ENCODE measurements around the gene PHIP. TPM values are rescaled to one million over a fixed set of nuclear protein-coding genes. Genes with fewer than 3 reads are reported as not detected.

The PHIP gene
- total and polyA plus RNA-seq, 10 of the 15 experiments (the other 5 are each of a cell fraction or from before 2014, with no cell fraction given): 8.5 to 34.6 (median 17.9) TPM

DNA sequence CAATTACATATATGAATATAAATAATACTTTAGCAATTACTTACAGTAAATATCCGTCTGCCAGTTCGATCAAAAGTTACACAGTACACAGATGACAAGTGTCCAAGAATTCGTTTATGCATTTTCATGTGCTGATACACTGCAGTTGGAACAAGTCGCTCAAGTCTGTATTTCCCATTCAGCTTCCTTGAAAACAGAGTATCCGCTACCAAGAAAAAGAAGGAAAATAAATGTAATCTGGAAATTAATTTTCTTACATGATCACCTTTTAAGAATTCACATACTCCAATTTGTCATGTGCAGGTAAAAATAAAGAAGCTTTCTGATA is 35.3 kb downstream of the PHIP start (continued):
- peak in 1 of 2 experiments; percentile 9; a peak in 1 of 4 replicates for TF ChIP-seq ETV6 (conservative IDR thresholded peaks at IDR 0.05 in 1 of 2, IDR thresholded peaks at IDR 0.05 in 1 of 2; ENCODE audit: borderline replicate concordance in 1 of 2, low read depth in 1 of 2)
- TF ChIP-seq IKZF1 (conservative IDR thresholded peaks at IDR 0.05): no peak
- no peak for TF ChIP-seq SIN3A (IDR thresholded peaks at IDR 0.05; ENCODE audit: low read depth, low read length)
- no peak for TF ChIP-seq FOS (IDR thresholded peaks at IDR 0.05; ENCODE audit: borderline replicate concordance, extremely low read depth, insufficient read length)
- no peak for TF ChIP-seq MYC (IDR thresholded peaks at IDR 0.05; ENCODE audit: insufficient read depth, insufficient read length, insufficient replicate concordance, low read length, severe bottlenecking)

DNA sequence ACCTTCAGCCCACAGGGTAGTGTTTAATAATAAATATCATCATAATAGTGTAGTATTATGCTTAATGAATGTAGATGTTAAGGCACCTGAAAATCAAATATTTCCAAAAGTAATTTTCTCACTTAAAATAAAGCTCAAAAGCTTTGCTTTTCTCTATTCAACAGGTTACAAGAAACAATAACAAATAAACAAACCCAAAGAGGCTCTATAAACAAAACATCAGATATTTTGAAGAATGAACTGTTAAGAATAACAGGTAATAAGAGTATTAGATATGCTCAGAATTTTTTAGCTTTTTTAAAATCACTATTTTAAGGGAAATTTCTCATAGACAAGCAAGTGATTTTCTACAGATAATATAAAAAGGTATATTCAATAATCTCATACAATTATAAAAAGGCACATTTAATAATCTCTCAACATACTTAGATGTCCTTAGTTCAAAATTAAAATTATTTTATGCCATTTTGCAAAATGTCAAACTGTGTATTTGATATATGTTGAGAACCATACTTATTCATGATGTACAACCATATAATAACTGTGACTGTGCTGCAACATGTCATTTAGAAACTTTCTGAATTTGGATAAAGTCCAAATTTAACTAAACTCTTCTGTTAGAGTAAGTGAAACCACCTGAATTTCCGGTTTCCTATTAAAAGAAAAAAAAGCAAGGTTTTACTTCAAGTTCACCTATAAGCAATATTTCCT is 35.8 kb downstream of the PHIP start:
- Histone ChIP-seq H3K9ac (ENCODE audit: control insufficient read depth, insufficient read depth, low read length) (no peak overlapping the region), H3K4me2 (ENCODE audit: control insufficient read depth, insufficient read depth) (peak overlapping the region; percentile 62; the same call in 1 of the 2 replicates), H3K36me3 (ENCODE audit: control insufficient read depth in 2 of 2, insufficient read depth in 2 of 2, low read length in 1 of 2) (peaks cover 0 to 17% of the 10 kb centered on the region in 2 experiments; a peak in 3 of 4 replicates), H3K27ac (ENCODE audit: control insufficient read depth, insufficient read depth) (no peak overlapping the region), H3K79me2 (ENCODE audit: control insufficient read depth, insufficient read depth, low read length) (peaks cover 16% of the 10 kb centered on the region), H3K4me3 (no peak overlapping the region), H2AFZ (ENCODE audit: control insufficient read depth, low read depth, low read length) (no peak overlapping the region), H3K4me1 (ENCODE audit: control insufficient read depth, insufficient read depth, low read length) (peaks cover 12% of the 10 kb centered on the region; the same call in 1 of the 2 replicates), H3K9me3 (replicated peaks; ENCODE audit: control insufficient read depth, insufficient read depth, low read length) (peaks cover 1% of the 10 kb centered on the region; the same call in 2 of the 3 replicates), H4K20me1 (ENCODE audit: control insufficient read depth, insufficient read depth) (no peaks in the 10 kb centered on the region), H3K27me3 (replicated peaks in 1 of 2; ENCODE audit: control insufficient read depth in 2 of 2, insufficient read depth in 2 of 2, low read length in 1 of 2) (no peaks in the 10 kb centered on the region)
- in situ Hi-C loops (cut with MboI) (no loop called here), intact Hi-C loops (cut with micrococcal nuclease; ENCODE audit: unreplicated experiment) (loop anchor here (5.0 kb wide), 1 partner anchor 35 kb away; the partner anchor contains the start of gene PHIP)
- ATAC-seq: peak; percentile 75
- no TSS peak for BruUV-seq (replicated peaks)
- ChIA-PET SMC1A (ENCODE audit: uncharacterized antibody, unreplicated experiment) (interaction anchor here (0.8 to 2.5 kb wide), 9 partner anchors 9 to 198 kb away, joined by 3 to 10 read pairs (median 5); partner anchors contain the start of gene PHIP), CTCF (interaction anchor here (0.7 to 1.8 kb wide), 3 partner anchors 9 to 124 kb away, joined by 3 to 5 read pairs (median 3); no protein-coding TSS in a partner anchor), POLR2A (interaction anchor here (1.1 to 2.4 kb wide), 3 partner anchors 9 to 36 kb away, joined by 3 to 8 read pairs (median 6); partner anchors contain the start of gene PHIP), RAD21 (ENCODE audit: unreplicated experiment) (interaction anchor here (1.6 to 2.5 kb wide), 2 partner anchors 31 to 34 kb away, joined by 4 to 10 read pairs; no protein-coding TSS in a partner anchor)
- WGBS (ENCODE audit: insufficient coverage, insufficient replicate concordance, low lambda C conversion rate, missing lambda C conversion rate): 0% methylated on average over 1 of the region's 1 CpG
- DNase-seq (ENCODE audit: low read depth, low spot score): peak; percentile 15
- FAIRE-seq: peak; percentile 71
- TF ChIP-seq JUNB (IDR thresholded peaks at IDR 0.05) (peak; percentile 69), ETV6 (conservative IDR thresholded peaks at IDR 0.05 in 1 of 2, IDR thresholded peaks at IDR 0.05 in 1 of 2; ENCODE audit: borderline replicate concordance in 1 of 2, low read depth in 1 of 2) (peak in 1 of 2 experiments; percentile 38; a peak in 1 of 4 replicates), MEF2A (IDR thresholded peaks at IDR 0.05; ENCODE audit: insufficient read depth, low read depth, low read length) (peak; percentile 52; the same call in 1 of the 2 replicates), RCOR1 (conservative IDR thresholded peaks at IDR 0.05; ENCODE audit: low read depth, low read length) (no peak), SPI1 (IDR thresholded peaks at IDR 0.05; ENCODE audit: borderline replicate concordance, insufficient read depth, low read depth, low read length) (no peak), CREM (IDR thresholded peaks at IDR 0.05; ENCODE audit: low read depth) (peak; percentile 21; the same call in 1 of the 2 replicates), NFYA (IDR thresholded peaks at IDR 0.05; ENCODE audit: borderline replicate concordance, low read depth, low read length) (no peak), TARDBP (IDR thresholded peaks at IDR 0.05; ENCODE audit: borderline replicate concordance) (no peak), CHD1 (IDR thresholded peaks at IDR 0.05; ENCODE audit: low read depth, low read length) (no peak), E4F1 (IDR thresholded peaks at IDR 0.05; ENCODE audit: borderline replicate concordance, partially characterized antibody) (no peak), CEBPB (IDR thresholded peaks at IDR 0.05; ENCODE audit: borderline replicate concordance in 1 of 2, low read depth in 2 of 2, low read length in 2 of 2) (no peak), RUNX3 (IDR thresholded peaks at IDR 0.05; ENCODE audit: low read length) (peak; percentile 62; the same call in 1 of the 2 replicates), ATF2 (IDR thresholded peaks at IDR 0.05; ENCODE audit: low read length) (peak; percentile 46; the same call in 1 of the 2 replicates)

Measured in GM12878 (cell line).